Measurements from ENCODE around the gene FSCN2. TPM values are rescaled to one million over a fixed set of nuclear protein-coding genes. Genes with fewer than 3 reads are reported as not detected.

FSCN2 gene
- total and polyA plus RNA-seq, 2 donors (not counting 1 experiment from before 2014, with no cell fraction given): 0.35 to 2.0 TPM

DNA sequence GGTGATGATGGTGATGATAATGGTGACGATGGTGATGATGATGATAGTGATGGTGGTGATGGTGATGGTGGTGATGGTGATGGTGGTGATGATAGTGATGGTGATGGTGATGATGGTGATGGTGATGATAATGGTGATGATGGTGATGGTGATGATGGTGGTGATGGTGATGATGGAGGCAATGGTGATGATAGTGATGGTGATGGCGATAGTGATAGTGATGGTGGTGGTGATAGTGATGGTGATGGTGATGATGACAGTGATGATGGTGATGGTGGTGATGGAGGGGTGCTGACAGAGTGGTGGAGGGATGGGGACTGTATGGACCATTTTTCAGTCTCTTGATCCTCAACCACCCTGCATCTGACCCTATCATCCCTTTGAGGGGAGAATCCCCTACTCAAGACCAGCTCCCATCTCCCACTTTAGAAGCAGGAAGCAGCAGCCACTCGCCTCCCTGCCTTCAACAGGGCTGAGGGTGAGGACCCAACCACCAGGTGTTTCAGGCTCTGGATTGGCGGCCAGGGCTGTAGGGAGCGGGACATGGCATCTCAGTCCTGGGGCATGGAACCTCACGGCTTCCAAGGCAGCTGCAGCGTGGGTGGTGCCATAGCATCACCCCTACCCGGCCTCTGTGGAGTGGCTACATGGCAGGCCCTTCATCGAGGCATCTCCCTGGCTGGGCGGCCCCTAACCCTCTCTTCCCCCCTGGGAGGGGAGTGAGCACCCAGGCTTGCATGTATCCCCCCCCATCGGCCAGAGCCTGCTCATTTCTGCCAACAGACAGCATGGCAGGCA lies 4.5 kb downstream of the FSCN2 start:
- H3K9ac ChIP-seq (ENCODE audit: insufficient read depth, low read length): no peak overlapping the region
- H3K9me3 ChIP-seq (ENCODE audit: control insufficient read depth, insufficient read depth, low read depth, low read length): no peaks in the 10 kb centered on the region
- no peak for DNase-seq (ENCODE audit: low read depth in 2 of 2)
- H3K79me2 ChIP-seq (ENCODE audit: control insufficient read depth, insufficient read depth, low read length): no peaks in the 10 kb centered on the region
- H2AFZ ChIP-seq (ENCODE audit: low read length): no peak overlapping the region
- no peaks in the 10 kb centered on the region for H3K36me3 ChIP-seq (ENCODE audit: control insufficient read depth, insufficient read depth, low read length)
- H3K27me3 ChIP-seq (ENCODE audit: control insufficient read depth, insufficient read depth, low read length): peaks cover 11% of the 10 kb centered on the region
- no peak overlapping the region for H3K4me3 ChIP-seq (replicated peaks in 1 of 4; ENCODE audit: control extremely low read depth in 1 of 4, insufficient read depth in 1 of 4, low read depth in 3 of 4, low read length in 4 of 4)
- H3K4me1 ChIP-seq (ENCODE audit: control insufficient read depth, extremely low read depth, insufficient read depth, low read length): no peaks in the 10 kb centered on the region
- TF ChIP-seq EZH2 (IDR thresholded peaks at IDR 0.05; ENCODE audit: low read length, missing control alignments) (no peak), CTCF (conservative IDR thresholded peaks at IDR 0.05 in 1 of 2, IDR thresholded peaks at IDR 0.05 in 1 of 2; ENCODE audit: low read depth in 1 of 2, low read length in 2 of 2) (no peak)
- H3K4me2 ChIP-seq (ENCODE audit: extremely low read depth, insufficient read depth, low read length): no peak overlapping the region
- no peak overlapping the region for H3K27ac ChIP-seq (ENCODE audit: insufficient read depth, low read length)
- no peaks in the 10 kb centered on the region for H4K20me1 ChIP-seq (ENCODE audit: control insufficient read depth, extremely low read depth, insufficient read depth, low read length)

GRCh38 chr17:81533339-81534141 lies 5.4 kb downstream of the FSCN2 start:
- Histone ChIP-seq H3K36me3 (ENCODE audit: control insufficient read depth, insufficient read depth, low read length) (peaks cover 2% of the 10 kb centered on the region), H4K20me1 (ENCODE audit: control insufficient read depth, extremely low read depth, insufficient read depth, low read length) (no peaks in the 10 kb centered on the region), H3K4me1 (ENCODE audit: control insufficient read depth, extremely low read depth, insufficient read depth, low read length) (no peaks in the 10 kb centered on the region), H3K9ac (ENCODE audit: insufficient read depth, low read length) (no peak overlapping the region), H3K9me3 (ENCODE audit: control insufficient read depth, insufficient read depth, low read depth, low read length) (no peaks in the 10 kb centered on the region), H3K27ac (ENCODE audit: insufficient read depth, low read length) (no peak overlapping the region), H3K4me3 (replicated peaks in 1 of 4; ENCODE audit: control extremely low read depth in 1 of 4, insufficient read depth in 1 of 4, low read depth in 3 of 4, low read length in 4 of 4) (no peak overlapping the region), H3K27me3 (ENCODE audit: control insufficient read depth, insufficient read depth, low read length) (peaks cover 11% of the 10 kb centered on the region), H3K79me2 (ENCODE audit: control insufficient read depth, insufficient read depth, low read length) (no peaks in the 10 kb centered on the region), H2AFZ (ENCODE audit: low read length) (no peak overlapping the region), H3K4me2 (ENCODE audit: extremely low read depth, insufficient read depth, low read length) (no peak overlapping the region)
- no peak for DNase-seq (ENCODE audit: low read depth in 2 of 2)
- no peak for TF ChIP-seq CTCF (conservative IDR thresholded peaks at IDR 0.05 in 1 of 2, IDR thresholded peaks at IDR 0.05 in 1 of 2; ENCODE audit: low read depth in 1 of 2, low read length in 2 of 2)
- no peak for TF ChIP-seq EZH2 (IDR thresholded peaks at IDR 0.05; ENCODE audit: low read length, missing control alignments)

Measured in fibroblast of lung (primary cell).